DOHH2 (cell line): ENCODE data around the gene PRDM16.

Experiments used
- CTCF ChIP-seq: fragments of 200-600 bp; sonication (generic); IDR thresholded peaks from one replicate; pipeline ENCODE4 v1.5.1; 2014; ENCODE audit warnings: antibody characterized with exemption, mild to moderate bottlenecking, low read depth, low read length; ENCODE audit not compliant: poor library complexity, severe bottlenecking
- EZH2phosphoT487 ChIP-seq: fragments of 200-600 bp; sonication (generic); IDR thresholded peaks from 2 replicates; pipeline ENCODE4 v1.6.1; 2017; ENCODE audit warnings: borderline replicate concordance, mild to moderate bottlenecking, antibody characterized with exemption, low read length, moderate library complexity, mixed read lengths

GRCh38 chr1:3065797-3066196 is 3.2 kb upstream of the PRDM16 start:
- no peak for TF ChIP-seq EZH2phosphoT487
- TF ChIP-seq CTCF = no peak
